ENCODE data around the gene ELL. TPM values are rescaled to one million over a fixed set of nuclear protein-coding genes. Genes with fewer than 3 reads are reported as not detected.

Gene ELL
- polyA plus RNA-seq, 1 donor from 2014 or later, result 7.2 TPM

GRCh38 chr19:18504886-18505610, 16.8 kb downstream of the ELL start:
- Histone ChIP-seq H3K4me3 (ENCODE audit: low read length) (peak overlapping the region; percentile 41), H4K20me1 (ENCODE audit: insufficient read depth) (no peaks in the 10 kb centered on the region), H3K9ac (ENCODE audit: low read length) (peak overlapping the region; percentile 37), H3K79me2 (replicated peaks; ENCODE audit: insufficient read depth, low read length) (no peaks in the 10 kb centered on the region), H2AFZ (ENCODE audit: low read depth, low read length) (no peak overlapping the region), H3K9me2 (ENCODE audit: insufficient read depth, low read length) (no peaks in the 10 kb centered on the region), H3K4me2 (ENCODE audit: low read length) (peak overlapping the region; percentile 11), H3F3A (ENCODE audit: insufficient read depth, low read length, poor library complexity, severe bottlenecking) (no peaks in the 10 kb centered on the region), H3K9me3 (ENCODE audit: low read length) (no peaks in the 10 kb centered on the region), H3K36me3 (ENCODE audit: insufficient read depth, low read length) (no peaks in the 10 kb centered on the region), H3K27ac (ENCODE audit: low read length) (peak overlapping the region; percentile 74), H3K27me3 (ENCODE audit: insufficient read depth, low read depth, low read length) (no peaks in the 10 kb centered on the region)
- TF ChIP-seq EZH2 (IDR thresholded peaks at IDR 0.05; ENCODE audit: borderline replicate concordance, insufficient read depth, low read length, poor library complexity, severe bottlenecking) (no peak), SMC3 (conservative IDR thresholded peaks at IDR 0.05; ENCODE audit: poor library complexity) (no peak), REST (IDR thresholded peaks at IDR 0.05; ENCODE audit: borderline replicate concordance) (no peak), CTCF (IDR thresholded peaks at IDR 0.05; ENCODE audit: poor library complexity, severe bottlenecking) (no peak), TAF1 (IDR thresholded peaks at IDR 0.05; ENCODE audit: low read depth) (no peak), MXI1 (conservative IDR thresholded peaks at IDR 0.05; ENCODE audit: poor library complexity, severe bottlenecking) (no peak), RAD21 (conservative IDR thresholded peaks at IDR 0.05) (no peak), EP300 (conservative IDR thresholded peaks at IDR 0.05; ENCODE audit: poor library complexity, severe bottlenecking) (no peak), POLR2AphosphoS5 (IDR thresholded peaks at IDR 0.05) (no peak)

GRCh38 chr19:18503971-18504885, 17.6 kb downstream of the ELL start:
- Histone ChIP-seq H3K4me2 (ENCODE audit: low read length) (peak overlapping the region; percentile 11), H2AFZ (ENCODE audit: low read depth, low read length) (no peak overlapping the region), H3K79me2 (replicated peaks; ENCODE audit: insufficient read depth, low read length) (no peaks in the 10 kb centered on the region), H3K36me3 (ENCODE audit: insufficient read depth, low read length) (no peaks in the 10 kb centered on the region), H3K9me2 (ENCODE audit: insufficient read depth, low read length) (no peaks in the 10 kb centered on the region), H3K27me3 (ENCODE audit: insufficient read depth, low read depth, low read length) (no peaks in the 10 kb centered on the region), H4K20me1 (ENCODE audit: insufficient read depth) (no peaks in the 10 kb centered on the region), H3K27ac (ENCODE audit: low read length) (peak overlapping the region; percentile 74), H3K9ac (ENCODE audit: low read length) (peak overlapping the region; percentile 37), H3F3A (ENCODE audit: insufficient read depth, low read length, poor library complexity, severe bottlenecking) (no peaks in the 10 kb centered on the region), H3K4me3 (ENCODE audit: low read length) (peak overlapping the region; percentile 41), H3K9me3 (ENCODE audit: low read length) (no peaks in the 10 kb centered on the region)
- TF ChIP-seq REST (IDR thresholded peaks at IDR 0.05; ENCODE audit: borderline replicate concordance) (no peak), EP300 (conservative IDR thresholded peaks at IDR 0.05; ENCODE audit: poor library complexity, severe bottlenecking) (no peak), RAD21 (conservative IDR thresholded peaks at IDR 0.05) (no peak), POLR2AphosphoS5 (IDR thresholded peaks at IDR 0.05) (no peak), TAF1 (IDR thresholded peaks at IDR 0.05; ENCODE audit: low read depth) (no peak), SMC3 (conservative IDR thresholded peaks at IDR 0.05; ENCODE audit: poor library complexity) (no peak), EZH2 (IDR thresholded peaks at IDR 0.05; ENCODE audit: borderline replicate concordance, insufficient read depth, low read length, poor library complexity, severe bottlenecking) (no peak), CTCF (IDR thresholded peaks at IDR 0.05; ENCODE audit: poor library complexity, severe bottlenecking) (no peak), MXI1 (conservative IDR thresholded peaks at IDR 0.05; ENCODE audit: poor library complexity, severe bottlenecking) (no peak)
